ENCODE results near the gene RPA3.
A peak's percentile ranks its signal among the peaks of the same experiment; 100 is the strongest.
"Not testable (repeated sequence)": the region's sequence is repeated elsewhere in the genome, so short reads cannot be mapped to it uniquely, and the experiment has no call there.

RPA3 gene

DNA sequence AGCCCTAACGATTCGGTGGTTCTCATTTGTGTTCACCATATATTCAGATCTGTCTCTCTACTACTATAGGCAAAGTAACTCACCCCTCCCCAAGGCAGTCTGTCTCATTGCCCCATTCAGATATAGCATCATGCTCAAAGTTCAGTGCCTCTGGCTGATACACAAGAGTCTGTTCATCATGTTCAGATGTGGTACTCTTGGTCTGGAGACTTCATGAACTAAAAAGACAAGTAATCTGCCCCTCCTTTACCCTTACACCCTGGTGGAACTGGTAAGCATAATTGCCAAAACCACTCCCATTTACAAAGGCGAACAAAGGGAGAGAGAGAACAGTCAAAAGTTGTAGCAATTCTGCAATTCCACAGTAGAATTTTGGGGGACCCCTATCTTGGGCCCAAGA lies 47.9 kb downstream of the RPA3 start:
- no peak for TF ChIP-seq POLR2A (IDR thresholded peaks at IDR 0.05; ENCODE audit: low read depth, low read length)
- no peak for FAIRE-seq
- no peak for DNase-seq (ENCODE audit: insufficient read length, low spot score)

DNA sequence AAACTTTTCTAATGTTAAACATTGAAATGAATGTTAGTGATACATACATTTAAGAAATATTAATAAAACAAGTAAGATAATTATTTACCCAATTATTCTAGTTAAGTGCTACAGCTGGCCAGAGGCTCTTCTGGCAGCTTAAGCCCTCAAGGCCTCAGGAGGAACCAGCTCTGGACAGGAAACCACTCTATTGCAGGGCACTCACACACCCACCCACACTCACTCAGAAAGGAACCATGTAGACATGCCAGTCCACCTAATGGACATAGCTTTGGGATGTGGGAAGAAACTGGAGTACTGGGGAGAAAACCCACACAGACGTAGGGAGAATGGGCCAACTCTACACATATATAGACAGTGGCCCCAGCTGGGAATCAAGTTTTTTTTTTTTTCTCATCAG lies 49.7 kb downstream of the RPA3 start:
- TF ChIP-seq POLR2A (IDR thresholded peaks at IDR 0.05; ENCODE audit: low read depth, low read length) = no peak
- DNase-seq (ENCODE audit: insufficient read length, low spot score) (no peak), FAIRE-seq (no peak)

DNA sequence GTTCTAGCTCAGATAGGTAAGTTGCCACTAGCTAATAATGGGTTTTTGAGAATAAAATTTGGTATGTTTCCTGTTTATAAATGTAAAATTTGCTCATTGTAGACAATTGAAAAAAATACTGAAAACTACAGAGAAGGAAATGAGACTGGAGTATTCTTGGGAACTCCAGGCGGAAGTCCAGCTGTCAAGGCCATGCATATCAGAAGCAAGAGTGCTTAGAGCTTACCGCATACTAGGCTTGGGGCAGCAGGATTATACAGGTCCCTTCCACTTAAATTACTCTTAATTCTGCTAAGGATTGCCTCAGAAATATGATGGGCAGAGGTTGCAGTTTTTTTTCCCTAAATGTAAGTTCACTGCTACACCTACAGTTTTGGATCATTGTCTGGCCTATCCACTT lies 51.2 kb downstream of the RPA3 start:
- no peak for TF ChIP-seq POLR2A (IDR thresholded peaks at IDR 0.05; ENCODE audit: low read depth, low read length)
- no peak for DNase-seq (ENCODE audit: insufficient read length, low spot score)
- FAIRE-seq = no peak

DNA sequence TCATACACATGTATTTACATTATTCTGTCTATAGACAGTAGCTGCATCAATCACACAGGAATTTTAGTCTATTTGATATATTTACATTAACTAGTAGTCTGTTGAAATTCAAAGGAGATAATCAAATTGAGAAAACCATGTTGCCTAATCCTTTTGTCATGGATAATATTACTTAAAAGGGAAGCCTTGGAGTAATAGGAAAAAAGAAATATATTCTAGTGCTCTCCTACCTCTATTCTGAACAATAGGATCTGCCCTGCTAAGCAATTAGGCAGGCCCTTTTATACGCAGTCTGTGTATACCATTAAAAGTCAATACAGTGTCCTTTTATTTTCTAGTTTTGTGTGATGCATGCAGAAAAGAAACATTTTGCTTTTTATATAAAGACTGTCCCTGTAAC lies 53.4 kb downstream of the RPA3 start:
- FAIRE-seq (no peak), DNase-seq (ENCODE audit: insufficient read length, low spot score) (no peak)
- TF ChIP-seq POLR2A (IDR thresholded peaks at IDR 0.05; ENCODE audit: low read depth, low read length) = no peak

DNA sequence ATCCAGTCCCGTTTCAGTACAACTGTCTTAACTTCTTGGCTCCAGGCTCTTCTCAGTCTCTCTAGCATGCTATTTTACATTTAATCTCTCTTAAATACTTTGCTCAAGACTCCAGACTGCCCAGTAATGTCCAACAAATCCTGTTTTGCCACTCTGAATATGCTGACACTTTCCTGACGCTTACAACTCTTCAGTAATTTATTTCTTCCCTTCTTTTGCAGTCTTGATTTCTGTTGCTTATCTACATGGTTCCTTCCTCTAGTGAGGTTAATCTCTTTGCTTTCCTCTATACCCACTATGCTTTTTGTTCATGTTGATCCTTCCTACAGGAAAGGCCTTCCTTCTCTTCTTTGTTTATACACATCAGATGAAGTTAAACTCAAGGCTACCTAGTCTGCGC lies 54.1 kb downstream of the RPA3 start:
- TF ChIP-seq POLR2A (IDR thresholded peaks at IDR 0.05; ENCODE audit: low read depth, low read length) = no peak
- no peak for FAIRE-seq
- no peak for DNase-seq (ENCODE audit: insufficient read length, low spot score)

DNA sequence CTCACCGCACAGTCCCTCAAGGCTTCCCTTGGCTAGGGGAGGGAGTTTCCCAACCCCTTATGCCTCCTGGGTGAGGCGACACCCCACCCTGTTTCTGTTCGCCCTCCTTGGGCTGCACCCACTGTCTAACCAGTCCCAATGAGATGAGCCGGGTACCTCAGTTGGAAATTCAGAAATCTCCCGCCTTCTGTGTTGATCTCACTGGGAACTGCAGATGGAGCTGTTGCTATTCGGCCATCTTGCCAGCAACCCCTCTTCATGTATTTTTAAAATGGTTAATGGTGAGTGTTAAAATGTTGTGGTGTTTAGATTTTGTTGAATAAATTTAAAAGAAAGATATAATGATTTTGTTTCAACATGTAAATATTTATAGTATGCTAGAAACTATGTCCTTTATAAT lies 55.9 kb downstream of the RPA3 start:
- TF ChIP-seq POLR2A (IDR thresholded peaks at IDR 0.05; ENCODE audit: low read depth, low read length) = no peak
- DNase-seq (ENCODE audit: insufficient read length, low spot score) = no peak
- FAIRE-seq = no peak

DNA sequence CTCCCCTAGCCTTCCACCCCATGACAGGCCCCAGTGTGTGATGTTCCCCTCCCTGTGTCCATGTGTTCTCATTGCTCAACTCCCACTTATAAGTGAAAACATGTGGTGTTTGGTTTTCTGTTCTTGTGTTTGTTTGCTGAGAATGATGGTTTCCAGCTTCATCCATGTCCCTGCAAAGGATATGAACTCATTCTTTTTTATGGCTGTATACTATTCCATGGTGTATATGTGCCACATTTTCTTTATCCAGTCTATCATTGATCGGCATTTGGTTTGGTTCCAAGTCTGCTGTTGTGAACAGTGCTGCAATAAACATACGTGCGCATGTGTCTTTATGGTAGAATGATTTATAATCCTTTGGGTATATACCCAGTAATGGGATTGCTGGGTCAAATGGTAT lies 61.9 kb downstream of the RPA3 start:
- DNase-seq (ENCODE audit: insufficient read length, low spot score); FAIRE-seq: not testable (repeated sequence)

DNA sequence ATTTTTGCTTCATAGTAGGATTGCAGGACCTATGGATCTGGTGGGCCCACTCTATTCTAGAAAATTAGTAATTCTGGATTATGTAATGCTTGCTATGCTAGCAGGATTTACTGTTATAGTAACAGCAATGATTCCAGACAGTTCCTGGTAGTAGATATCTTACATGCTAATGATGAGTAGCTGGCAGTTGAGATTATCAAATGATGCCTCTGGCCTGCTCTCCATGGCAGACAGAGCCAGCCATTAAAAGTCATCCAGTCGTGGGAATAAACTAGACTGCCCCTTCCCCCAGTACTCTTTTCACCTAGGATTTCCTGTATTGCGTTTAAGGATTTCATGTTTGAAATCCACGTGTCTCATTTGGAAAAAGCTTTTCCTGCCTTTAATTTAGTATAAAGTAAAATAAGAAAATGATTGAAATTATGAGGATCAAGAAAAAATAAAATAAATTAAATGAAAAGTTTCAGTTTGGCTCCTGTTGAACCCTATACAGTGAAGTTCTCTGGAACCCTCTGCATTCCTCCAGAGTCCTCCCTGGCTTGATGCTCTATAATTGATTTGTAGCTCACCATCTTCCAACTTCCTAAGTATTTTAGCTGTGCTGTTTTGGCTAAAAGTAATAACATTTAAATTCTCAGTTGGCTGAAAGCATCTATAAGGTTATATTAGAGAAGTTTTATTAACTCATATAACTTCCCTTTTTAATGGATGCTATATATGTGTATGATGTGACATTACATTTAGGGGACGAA lies 63.3 kb downstream of the RPA3 start:
- DNase-seq (ENCODE audit: insufficient read length, low spot score) = no peak
- no peak for FAIRE-seq
- no peak for TF ChIP-seq POLR2A (IDR thresholded peaks at IDR 0.05; ENCODE audit: low read depth, low read length)

DNA sequence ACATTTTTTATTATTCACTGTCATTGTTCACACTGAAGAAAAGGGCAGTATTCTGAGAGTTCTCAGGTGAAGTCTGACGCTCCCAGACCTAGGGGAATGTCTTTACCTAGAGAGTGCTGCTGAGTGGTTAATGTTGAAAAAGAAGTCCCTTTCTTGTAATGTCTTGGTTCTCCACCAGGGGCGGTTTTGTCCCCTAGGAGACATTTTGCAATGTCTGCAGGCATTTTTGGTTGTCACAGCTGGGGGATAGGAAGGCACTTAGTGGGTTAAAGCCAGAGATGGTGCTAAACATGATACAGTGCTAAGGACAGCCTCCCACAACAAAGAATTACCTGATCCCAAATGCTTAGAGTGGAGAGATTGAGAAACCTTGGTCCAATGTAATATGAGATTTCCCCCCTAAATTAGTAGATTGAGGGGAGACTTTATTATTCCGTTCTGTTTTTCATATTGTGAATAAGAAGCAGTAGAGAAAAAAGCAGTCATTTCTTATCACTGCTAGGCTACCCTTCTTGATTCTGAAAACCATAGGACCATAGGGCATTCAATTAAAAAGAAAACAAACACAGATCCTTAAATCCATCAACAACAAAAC lies 64.7 kb downstream of the RPA3 start:
- peak; percentile 26 for DNase-seq (ENCODE audit: insufficient read length, low spot score)
- no peak for TF ChIP-seq POLR2A (IDR thresholded peaks at IDR 0.05; ENCODE audit: low read depth, low read length)
- peak; percentile 50 for FAIRE-seq

DNA sequence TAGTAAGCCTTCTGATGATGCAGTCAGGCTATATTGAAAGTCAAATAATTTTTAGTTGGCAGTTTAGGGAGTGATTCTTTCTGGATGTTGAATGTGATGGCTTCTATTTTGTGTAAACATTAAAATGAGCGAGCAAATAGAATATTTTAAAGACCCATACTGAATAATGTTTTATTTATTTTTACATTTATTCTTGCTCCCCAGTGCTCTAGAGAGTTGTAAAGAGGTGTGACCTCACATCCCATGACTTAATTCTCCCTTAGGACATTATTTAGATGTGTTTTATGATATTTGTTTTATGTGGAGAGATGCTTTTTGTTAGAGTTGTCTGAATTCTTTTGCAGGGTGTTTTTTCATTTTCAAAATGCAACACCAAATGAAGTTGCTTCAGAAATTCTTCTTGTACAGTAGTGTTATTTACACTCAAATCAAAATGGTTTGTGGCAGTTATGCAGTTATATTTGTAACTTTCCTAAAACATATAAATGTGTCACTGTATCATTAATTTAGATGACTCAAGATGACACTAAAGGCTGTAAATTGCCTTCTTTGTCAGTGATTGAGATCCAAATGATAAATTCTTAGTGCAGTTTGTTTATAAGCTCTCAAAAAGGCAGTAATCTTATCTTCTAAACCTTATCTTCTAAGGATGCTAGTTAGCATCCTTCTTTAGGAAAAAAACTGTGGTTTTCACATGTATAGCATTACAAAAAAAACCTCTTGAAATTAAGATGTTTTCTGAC lies 65.4 kb downstream of the RPA3 start:
- DNase-seq (ENCODE audit: insufficient read length, low spot score) (no peak), FAIRE-seq (no peak)
- TF ChIP-seq POLR2A (IDR thresholded peaks at IDR 0.05; ENCODE audit: low read depth, low read length) = no peak

DNA sequence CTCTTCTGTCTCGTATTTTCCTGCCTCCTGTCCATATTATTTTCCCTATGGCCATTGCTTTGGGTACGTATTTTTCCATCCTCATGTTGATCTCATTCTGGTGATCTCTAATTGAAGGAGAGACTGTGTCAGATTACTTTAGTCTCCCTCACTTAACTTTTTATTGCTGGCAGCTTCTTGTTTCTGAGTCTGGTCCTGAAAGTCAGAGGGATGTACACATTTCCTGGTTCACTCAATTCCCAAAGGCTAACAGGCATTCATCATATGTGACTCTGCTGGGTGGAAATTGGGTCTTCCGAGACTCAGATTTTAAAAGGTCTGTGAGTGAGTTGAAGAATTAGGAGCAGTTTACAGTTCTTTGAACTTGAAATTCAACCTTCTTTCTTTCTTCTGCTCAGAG lies 66.9 kb downstream of the RPA3 start:
- DNase-seq (ENCODE audit: insufficient read length, low spot score) = no peak

DNA sequence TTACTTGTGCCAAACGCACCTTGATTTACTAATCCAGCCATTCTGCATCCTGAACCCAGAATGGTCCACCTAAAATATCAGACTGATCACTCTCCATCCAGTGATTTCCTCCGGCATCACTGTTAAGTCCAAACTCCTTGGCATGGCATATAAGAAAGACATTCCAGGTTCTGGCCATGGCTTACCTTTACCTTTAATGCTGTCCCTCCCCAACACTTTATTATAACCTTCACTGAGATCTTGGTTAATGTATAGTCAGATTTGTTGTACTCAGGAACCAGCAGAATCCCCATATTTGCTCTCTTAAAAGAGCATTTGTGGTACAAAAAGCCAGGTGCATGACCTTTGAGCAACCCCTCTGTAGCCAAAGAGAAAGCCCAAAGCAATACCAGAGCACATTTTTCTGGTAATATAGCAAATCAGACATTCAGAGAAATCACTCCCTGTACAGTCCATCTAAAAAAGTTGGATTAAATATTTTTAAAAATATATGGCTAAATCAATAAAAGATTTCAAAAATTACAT lies 67.7 kb downstream of the RPA3 start:
- TF ChIP-seq POLR2A (IDR thresholded peaks at IDR 0.05; ENCODE audit: low read depth, low read length) = no peak
- FAIRE-seq (no peak), DNase-seq (ENCODE audit: insufficient read length, low spot score) (no peak)

More for the DNA sequence above, 66.9 kb downstream of the RPA3 start:
- no peak for TF ChIP-seq POLR2A (IDR thresholded peaks at IDR 0.05; ENCODE audit: low read depth, low read length)
- no peak for FAIRE-seq

DNA sequence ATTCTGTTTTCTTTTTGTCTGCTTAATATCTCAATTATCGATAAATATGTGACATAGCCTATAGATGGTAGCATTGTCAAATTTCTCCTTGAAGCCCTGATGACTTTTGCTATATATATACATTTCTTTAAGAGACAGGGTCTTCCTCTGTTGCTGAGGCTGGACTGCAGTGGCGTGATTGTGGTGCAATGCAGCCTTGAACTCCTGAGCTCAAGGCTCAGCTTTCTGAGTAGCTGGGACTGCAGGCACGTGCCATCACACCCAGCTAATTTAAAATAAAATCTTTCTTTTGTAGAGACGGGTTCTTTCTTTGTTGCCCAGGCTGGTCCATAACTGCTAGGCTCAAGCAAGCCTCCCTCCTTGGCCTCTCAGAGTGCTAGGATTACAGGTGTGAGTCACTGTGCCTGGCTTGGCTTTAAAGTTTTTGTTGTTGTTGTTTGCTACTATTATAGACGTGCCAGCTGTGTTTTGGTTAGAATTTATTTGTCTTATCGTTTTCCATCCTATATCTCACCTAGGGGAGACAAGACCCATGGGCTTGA lies 70.8 kb downstream of the RPA3 start:
- DNase-seq (ENCODE audit: insufficient read length, low spot score) = no peak
- no peak for FAIRE-seq
- TF ChIP-seq POLR2A (IDR thresholded peaks at IDR 0.05; ENCODE audit: low read depth, low read length) = no peak

DNA sequence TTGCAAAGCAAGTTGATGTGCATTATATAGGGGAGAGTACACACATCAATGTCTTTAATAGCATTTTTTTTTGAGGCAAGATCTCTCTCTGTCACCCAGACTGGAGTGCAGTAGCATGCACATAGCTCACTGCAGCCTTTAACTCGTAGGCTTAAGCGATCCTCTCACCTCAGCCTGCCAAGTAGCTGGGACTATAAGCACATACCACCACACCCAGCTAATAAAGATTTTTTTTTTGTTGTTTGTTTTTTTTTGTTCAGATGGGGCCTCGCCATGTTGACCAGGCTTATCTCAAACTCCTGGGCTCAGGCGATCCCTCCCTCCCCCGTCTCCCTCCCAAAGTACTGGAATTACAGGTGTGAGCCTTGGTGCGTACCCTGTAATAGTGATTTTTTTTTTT lies 76.3 kb downstream of the RPA3 start:
- no peak for TF ChIP-seq POLR2A (IDR thresholded peaks at IDR 0.05; ENCODE audit: low read depth, low read length)
- FAIRE-seq (no peak), DNase-seq (ENCODE audit: insufficient read length, low spot score) (no peak)

All from H54 (cell line).